Activated CD4-positive, alpha-beta T cell treated with anti-CD3 and anti-CD28 coated beads, Interleukin-2, Interleukin-6, amounts not matched to agents 100 ng/mL and 50 ng/mL, durations not matched to agents 16 hours and 8 hours (primary cell): ENCODE data around the gene STAC3.

Source experiments
- DNase-seq: peaks from one replicate; pipeline ENCODE4 v3.0.0-alpha.2; 2020

Gene STAC3

GRCh38 chr12:57254506-57255280 lies 3.7 kb upstream of the STAC3 start:
- no peak for DNase-seq

- no peak for DNase-seq
Measured at GRCh38 chr12:57250541-57250940, 446 bp downstream of the STAC3 start.

GRCh38 chr12:57248934-57249742 lies 1.8 kb downstream of the STAC3 start:
- DNase-seq, result no peak

- DNase-seq, result no peak
Measured at GRCh38 chr12:57247041-57247440, 3.9 kb downstream of the STAC3 start.

GRCh38 chr12:57244312-57244696 lies 6.7 kb downstream of the STAC3 start:
- DNase-seq, result no peak

- peak; percentile 85 for DNase-seq
Measured at GRCh38 chr12:57243521-57244311, 7.3 kb downstream of the STAC3 start.

GRCh38 chr12:57242691-57243454 lies 8.1 kb downstream of the STAC3 start:
- peak; percentile 76 for DNase-seq

GRCh38 chr12:57242329-57242690 lies 8.7 kb downstream of the STAC3 start:
- DNase-seq, result no peak

- DNase-seq, result no peak
Measured at GRCh38 chr12:57241402-57242310, 9.3 kb downstream of the STAC3 start.

GRCh38 chr12:57240926-57241401 lies 10.0 kb downstream of the STAC3 start:
- DNase-seq, result no peak

GRCh38 chr12:57240066-57240921 lies 10.7 kb downstream of the STAC3 start:
- DNase-seq, result peak; percentile 87

- peak; percentile 39 for DNase-seq
Measured at GRCh38 chr12:57239587-57240065, 11.4 kb downstream of the STAC3 start.

- peak; percentile 94 for DNase-seq
Measured at GRCh38 chr12:57238854-57239554, 12.0 kb downstream of the STAC3 start.

GRCh38 chr12:57237932-57238853 lies 12.8 kb downstream of the STAC3 start:
- DNase-seq, result peak; percentile 56

- DNase-seq, result no peak
Measured at GRCh38 chr12:57237596-57237931, 13.4 kb downstream of the STAC3 start.

GRCh38 chr12:57236925-57237595 lies 13.9 kb downstream of the STAC3 start:
- DNase-seq, result no peak

GRCh38 chr12:57236201-57236924 lies 14.6 kb downstream of the STAC3 start:
- DNase-seq, result no peak
